AG04450 (cell line): ENCODE measurements around the gene POLR2I. TPM values are rescaled to one million over a fixed set of nuclear protein-coding genes. Genes with fewer than 3 reads are reported as not detected.

Experiments
- CTCF ChIA-PET: fragments of 300-600, 350-600 bp; formaldehyde crosslinking; extraction: SDS; loops from one replicate; lab custom pipeline; 2022; ENCODE audit warnings: antibody characterized with exemption, inconsistent platforms; lab: Charles Lee
- POLR2A ChIA-PET: fragments of 350-600 bp; formaldehyde crosslinking; extraction: SDS; loops from one replicate; lab custom pipeline; 2021; ENCODE audit warnings: antibody characterized with exemption, inconsistent platforms; lab: Yijun Ruan, JAX
- DNase-seq: peaks from one replicate; pipeline ENCODE4 v3.0.0-alpha.2; 2011; ENCODE audit warnings: low read depth, low spot score
- H3K27ac ChIP-seq: one replicate; pipeline ENCODE4 v1.5.1; 2012; ENCODE audit warnings: low read depth, low read length, control low read depth
- H3K27me3 ChIP-seq: one replicate; pipeline ENCODE4 v1.6.0; 2012; ENCODE audit warnings: low read length; ENCODE audit not compliant: control insufficient read depth, insufficient read depth
- H3K4me3 ChIP-seq: 2 replicates; pipeline ENCODE4 v1.5.1; 2011; ENCODE audit warnings: mild to moderate bottlenecking, low read depth, low read length, control low read depth
- H3K9me3 ChIP-seq: 2 replicates; pipeline ENCODE4 v1.5.1; 2012; ENCODE audit warnings: low read length; ENCODE audit not compliant: control insufficient read depth, insufficient read depth
- polyA plus RNA-seq: library from polyadenylated mRNA; depleted of rRNA; stranded (reverse); fragments of >200 nt; gene quantifications from 2 replicates; pipeline ENCODE4 v1.2.3, GENCODE V29; 2011
- TF ChIP-seq, protein P1 (sequence below): IDR thresholded peaks from 2 replicates; pipeline ENCODE4 v1.5.1; 2011; ENCODE audit warnings: low read depth, low read length, control low read depth, inconsistent platforms

POLR2I gene
- polyA plus RNA-seq, 1 experiment, result 37.7 TPM

DNA sequence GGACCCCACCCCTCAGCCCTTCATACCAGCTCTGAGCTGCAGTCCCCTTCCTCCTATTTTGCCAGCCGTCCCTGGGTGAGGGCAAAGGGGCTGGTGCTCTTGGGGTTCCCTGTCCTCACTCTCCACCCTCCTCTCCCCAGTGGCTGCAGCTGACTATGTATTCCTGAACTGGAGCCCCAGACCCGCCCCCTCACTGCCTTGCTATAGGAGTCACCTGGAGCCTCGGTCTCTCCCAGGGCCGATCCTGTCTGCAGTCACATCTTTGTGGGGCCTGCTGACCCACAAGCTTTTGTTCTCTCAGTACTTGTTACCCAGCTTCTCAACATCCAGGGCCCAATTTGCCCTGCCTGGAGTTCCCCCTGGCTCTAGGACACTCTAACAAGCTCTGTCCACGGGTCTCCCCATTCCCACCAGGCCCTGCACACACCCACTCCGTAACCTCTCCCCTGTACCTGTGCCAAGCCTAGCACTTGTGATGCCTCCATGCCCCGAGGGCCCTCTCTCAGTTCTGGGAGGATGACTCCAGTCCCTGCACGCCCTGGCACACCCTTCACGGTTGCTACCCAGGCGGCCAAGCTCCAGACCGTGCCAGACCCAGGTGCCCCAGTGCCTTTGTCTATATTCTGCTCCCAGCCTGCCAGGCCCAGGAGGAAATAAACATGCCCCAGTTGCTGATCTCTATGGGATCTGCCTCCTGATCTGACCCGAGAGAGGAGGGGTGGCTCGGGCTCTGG lies 35.2 kb upstream of the POLR2I start:
- no peak overlapping the region for H3K27ac ChIP-seq
- H3K9me3 ChIP-seq, result no peaks in the 10 kb centered on the region; the same call in 1 of the 2 replicates
- H3K27me3 ChIP-seq, result no peaks in the 10 kb centered on the region
- DNase-seq, result no peak
- H3K4me3 ChIP-seq, result no peak overlapping the region
- ChIA-PET CTCF (no interaction called here), POLR2A (interaction anchor here (1.3 kb wide), 1 partner anchor 10 kb away, joined by 3 read pairs; the partner anchor contains the start of gene CAPNS1)
- TF ChIP-seq, protein P1, sequence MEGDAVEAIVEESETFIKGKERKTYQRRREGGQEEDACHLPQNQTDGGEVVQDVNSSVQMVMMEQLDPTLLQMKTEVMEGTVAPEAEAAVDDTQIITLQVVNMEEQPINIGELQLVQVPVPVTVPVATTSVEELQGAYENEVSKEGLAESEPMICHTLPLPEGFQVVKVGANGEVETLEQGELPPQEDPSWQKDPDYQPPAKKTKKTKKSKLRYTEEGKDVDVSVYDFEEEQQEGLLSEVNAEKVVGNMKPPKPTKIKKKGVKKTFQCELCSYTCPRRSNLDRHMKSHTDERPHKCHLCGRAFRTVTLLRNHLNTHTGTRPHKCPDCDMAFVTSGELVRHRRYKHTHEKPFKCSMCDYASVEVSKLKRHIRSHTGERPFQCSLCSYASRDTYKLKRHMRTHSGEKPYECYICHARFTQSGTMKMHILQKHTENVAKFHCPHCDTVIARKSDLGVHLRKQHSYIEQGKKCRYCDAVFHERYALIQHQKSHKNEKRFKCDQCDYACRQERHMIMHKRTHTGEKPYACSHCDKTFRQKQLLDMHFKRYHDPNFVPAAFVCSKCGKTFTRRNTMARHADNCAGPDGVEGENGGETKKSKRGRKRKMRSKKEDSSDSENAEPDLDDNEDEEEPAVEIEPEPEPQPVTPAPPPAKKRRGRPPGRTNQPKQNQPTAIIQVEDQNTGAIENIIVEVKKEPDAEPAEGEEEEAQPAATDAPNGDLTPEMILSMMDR, result no peak

- POLR2A ChIA-PET, result interaction anchor here (0.6 kb wide), 1 partner anchor 20 kb away, joined by 4 read pairs; no protein-coding TSS in a partner anchor
- H3K27ac ChIP-seq, result no peak overlapping the region
- no peaks in the 10 kb centered on the region for H3K27me3 ChIP-seq
- TF ChIP-seq, protein P1, result no peak
- no peak for DNase-seq
- no peak overlapping the region for H3K4me3 ChIP-seq
- H3K9me3 ChIP-seq, result no peaks in the 10 kb centered on the region
- CTCF ChIA-PET, result no interaction called here
Observed at GRCh38 chr19:36144624-36145023, 29.9 kb upstream of the POLR2I start.

DNA sequence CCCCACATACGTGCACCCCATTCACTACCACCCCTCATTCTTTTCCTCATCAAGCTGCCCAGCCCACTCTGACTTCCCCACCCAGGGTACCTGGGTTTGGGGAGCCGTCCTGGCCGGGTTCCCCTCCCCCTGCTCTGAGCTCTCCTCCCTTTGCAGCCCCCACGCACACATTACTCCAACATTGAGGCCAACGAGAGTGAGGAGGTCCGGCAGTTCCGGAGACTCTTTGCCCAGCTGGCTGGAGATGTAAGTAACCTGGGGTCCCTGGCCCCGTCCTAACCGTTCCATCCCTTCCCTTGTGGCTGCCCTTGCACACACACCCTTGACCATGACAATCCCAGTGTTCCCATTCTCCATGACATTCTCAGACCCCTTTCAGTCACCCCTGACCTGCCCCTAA lies 27.8 kb upstream of the POLR2I start:
- no peak for DNase-seq
- TF ChIP-seq, protein P1, result no peak
- no peaks in the 10 kb centered on the region for H3K27me3 ChIP-seq
- ChIA-PET POLR2A (interaction anchor here (0.6 kb wide), 1 partner anchor 30 kb away, joined by 11 read pairs; no protein-coding TSS in a partner anchor), CTCF (interaction anchor here (1.1 kb wide), 1 partner anchor 28 kb away, joined by 4 read pairs; no protein-coding TSS in a partner anchor)
- no peaks in the 10 kb centered on the region for H3K9me3 ChIP-seq
- H3K4me3 ChIP-seq, result no peak overlapping the region
- H3K27ac ChIP-seq, result no peak overlapping the region

- TF ChIP-seq, protein P1, result no peak
- ChIA-PET CTCF (no interaction called here), POLR2A (interaction anchor here (0.6 kb wide), 1 partner anchor 31 kb away, joined by 11 read pairs; no protein-coding TSS in a partner anchor)
- Histone ChIP-seq H3K27ac (no peak overlapping the region), H3K4me3 (no peak overlapping the region), H3K27me3 (no peaks in the 10 kb centered on the region), H3K9me3 (no peaks in the 10 kb centered on the region)
- DNase-seq, result no peak
Observed at GRCh38 chr19:36142046-36142445, 27.4 kb upstream of the POLR2I start.
